GM21526 (cell line): Measurements from ENCODE around the gene MYRIP.

Source experiments
- ATAC-seq: cut with Tn5 transposase; IDR thresholded peaks from one replicate; pipeline ENCODE4 v1.9.1; 2021; ENCODE audit warnings: moderate library complexity; ENCODE audit not compliant: unreplicated experiment, low FRiP score

The MYRIP gene

GRCh38 chr3:40213556-40213955 lies 404.1 kb downstream of the MYRIP start:
- ATAC-seq = no peak

- ATAC-seq = no peak
Measured at GRCh38 chr3:40215015-40215414, 405.6 kb downstream of the MYRIP start.

- no peak for ATAC-seq
Measured at GRCh38 chr3:40216471-40216870, 407.1 kb downstream of the MYRIP start.

- ATAC-seq = no peak
Measured at GRCh38 chr3:40223856-40224255, 414.4 kb downstream of the MYRIP start.

- no peak for ATAC-seq
Measured at GRCh38 chr3:40224796-40225515, 415.5 kb downstream of the MYRIP start.

DNA sequence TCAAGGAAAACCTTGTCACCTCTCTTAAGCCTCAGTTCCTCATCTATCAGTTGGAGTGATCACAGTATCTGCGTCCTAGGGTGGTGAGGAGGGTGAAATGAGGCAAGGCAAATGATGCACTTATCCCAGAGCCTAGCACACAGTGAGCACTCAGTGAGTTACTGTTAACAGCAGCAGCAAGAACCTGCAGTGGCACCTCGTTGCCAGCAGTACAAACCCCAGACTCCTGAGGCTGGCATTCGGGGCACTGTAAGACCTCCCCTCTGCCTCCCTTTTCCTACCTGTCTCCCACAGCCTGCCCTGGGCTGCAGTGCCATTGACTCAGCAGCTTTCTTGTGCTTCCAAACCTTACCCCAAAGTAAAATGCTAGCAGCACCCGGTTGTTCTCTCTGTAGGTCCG lies 417.2 kb downstream of the MYRIP start:
- ATAC-seq = no peak

DNA sequence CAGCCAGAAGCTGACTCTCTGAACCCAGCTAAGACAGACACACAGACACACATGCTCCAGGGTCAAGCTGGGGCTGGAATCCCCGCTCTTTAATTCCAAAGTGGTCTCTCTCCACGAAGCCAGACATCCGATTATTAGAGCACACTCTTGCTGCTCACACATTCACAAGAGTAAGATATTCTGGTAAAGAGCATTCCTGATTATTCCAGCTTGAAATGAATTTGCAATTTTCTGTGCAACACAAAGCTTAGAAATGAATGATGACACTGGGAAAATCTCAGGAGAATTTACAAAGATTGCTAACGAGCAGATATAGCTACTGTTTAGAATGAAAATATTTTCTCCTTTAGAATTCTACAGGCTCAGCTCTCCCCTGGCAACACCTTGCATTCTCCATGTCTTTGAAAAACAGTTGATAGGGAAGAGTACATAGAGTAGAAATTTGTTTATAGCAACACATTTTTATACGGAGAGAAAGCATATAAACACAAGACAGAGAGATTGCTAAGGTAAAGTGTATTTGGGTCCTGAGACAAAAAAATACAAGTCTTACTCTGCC lies 419.5 kb downstream of the MYRIP start:
- ATAC-seq = no peak

DNA sequence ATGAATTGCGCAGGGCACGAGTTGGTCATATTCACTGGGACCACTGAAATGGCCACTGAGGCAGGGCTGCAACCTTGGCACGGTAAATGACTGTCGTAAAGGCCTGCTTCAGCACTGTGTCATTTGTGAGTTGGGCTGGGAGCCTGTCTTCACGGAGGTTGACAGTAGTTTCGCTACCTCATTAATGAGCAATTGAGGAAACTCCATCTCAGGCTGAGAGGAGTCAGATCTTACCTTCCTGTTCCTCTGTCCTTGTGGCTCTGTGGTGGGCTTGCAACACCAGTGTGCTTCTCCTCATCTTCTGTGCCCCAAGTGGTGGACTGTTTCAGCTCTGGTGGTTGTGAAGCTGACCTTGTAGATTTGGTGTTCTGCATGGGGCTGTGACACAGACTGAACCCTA lies 420.0 kb downstream of the MYRIP start:
- ATAC-seq = no peak

DNA sequence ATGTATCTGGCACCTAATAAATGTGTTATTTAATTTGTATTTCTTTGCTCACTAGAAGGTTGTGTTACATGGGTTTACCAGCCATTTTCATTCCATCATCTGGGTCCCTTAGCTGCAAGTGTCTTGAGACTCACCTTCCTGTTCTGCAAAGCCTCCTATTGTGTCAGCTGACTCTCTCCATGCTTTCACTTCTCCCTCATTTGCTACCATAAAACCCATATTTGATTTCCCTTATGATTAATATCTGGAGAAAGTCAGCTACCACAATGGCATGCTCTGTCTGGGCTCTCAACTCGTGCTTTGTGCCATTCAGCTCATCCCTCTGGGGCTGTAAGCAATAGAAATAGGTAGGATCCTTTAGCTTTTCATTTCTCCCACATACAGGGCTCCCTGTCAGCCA lies 420.6 kb downstream of the MYRIP start:
- ATAC-seq = no peak

DNA sequence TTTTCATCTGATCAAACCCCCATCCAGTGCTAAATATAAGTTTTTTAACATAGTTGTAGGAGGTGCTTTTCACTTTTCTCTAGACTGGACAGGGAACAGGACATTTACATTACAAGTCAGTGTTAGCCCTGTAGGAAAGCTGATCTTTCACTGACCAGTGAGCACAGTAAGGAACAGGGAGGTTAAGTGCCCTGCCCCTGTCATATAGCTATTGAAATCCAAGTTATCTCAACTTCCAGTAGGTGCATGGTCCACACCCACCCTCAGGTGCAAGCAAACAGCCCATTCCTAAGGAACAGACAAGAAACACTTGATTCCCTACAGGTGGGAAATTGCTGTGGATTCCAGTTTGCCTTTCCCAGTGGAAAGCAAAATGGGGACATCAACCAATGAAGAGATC lies 421.0 kb downstream of the MYRIP start:
- ATAC-seq = no peak

DNA sequence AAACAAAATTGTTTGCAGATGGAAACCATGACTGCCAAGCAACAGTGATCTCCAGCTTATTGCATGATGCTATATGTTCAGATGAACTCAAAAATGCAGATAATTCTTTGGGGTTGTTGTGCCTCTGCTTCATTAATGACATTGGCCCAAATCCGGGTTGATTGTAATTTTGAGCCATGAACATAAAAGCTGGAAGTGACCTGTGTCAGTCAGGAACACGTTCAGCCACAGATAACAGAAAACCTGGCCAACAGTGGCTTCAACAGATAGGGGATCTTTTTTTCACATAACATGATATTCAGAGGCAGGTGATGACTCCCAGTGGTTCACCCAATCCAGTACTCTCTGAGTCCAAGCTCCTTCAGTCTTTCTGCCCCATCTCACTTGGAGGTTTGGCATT lies 423.2 kb downstream of the MYRIP start:
- ATAC-seq = no peak

GRCh38 chr3:40237159-40237558 lies 427.8 kb downstream of the MYRIP start:
- ATAC-seq = no peak

- no peak for ATAC-seq
Measured at GRCh38 chr3:40237889-40238571, 428.6 kb downstream of the MYRIP start.

GRCh38 chr3:40240921-40241320 lies 431.5 kb downstream of the MYRIP start:
- ATAC-seq = no peak

DNA sequence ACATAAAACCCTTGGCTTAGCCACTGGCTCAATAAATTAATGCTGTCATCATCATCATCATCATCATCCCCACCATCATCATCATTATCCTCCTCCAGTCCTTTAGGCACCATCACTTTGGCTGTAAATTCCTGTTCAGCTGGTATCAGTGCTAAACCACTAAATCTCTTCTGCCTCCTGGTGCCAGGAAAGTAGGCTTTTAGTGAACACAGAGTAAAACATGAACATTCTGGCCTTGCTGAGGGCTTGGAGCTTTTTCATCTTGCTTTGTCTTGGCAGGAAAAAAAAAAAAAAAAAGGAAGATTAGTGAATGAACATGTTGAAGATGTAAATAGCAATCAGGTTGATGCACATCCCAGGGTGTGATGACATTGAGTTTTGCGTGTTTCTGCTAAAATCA lies 432.8 kb downstream of the MYRIP start:
- no peak for ATAC-seq

DNA sequence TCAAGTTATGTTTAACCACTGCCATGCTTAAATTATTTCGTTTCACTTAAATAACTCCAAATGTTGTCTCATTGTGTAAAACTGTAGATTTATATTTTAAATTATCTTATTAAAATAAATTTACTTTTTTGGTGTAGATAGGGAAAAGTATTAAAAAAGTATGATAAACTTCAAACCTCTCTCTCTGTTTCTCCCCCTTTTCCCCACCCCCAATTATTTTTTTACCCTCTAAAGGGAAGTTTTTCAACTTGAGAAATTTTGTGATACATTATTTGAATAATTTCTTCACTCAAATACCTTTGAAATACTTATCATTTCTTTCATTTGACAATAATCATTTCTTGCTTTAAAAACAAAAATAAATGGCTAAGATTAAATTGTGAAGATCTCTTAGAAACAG lies 433.2 kb downstream of the MYRIP start:
- no peak for ATAC-seq

DNA sequence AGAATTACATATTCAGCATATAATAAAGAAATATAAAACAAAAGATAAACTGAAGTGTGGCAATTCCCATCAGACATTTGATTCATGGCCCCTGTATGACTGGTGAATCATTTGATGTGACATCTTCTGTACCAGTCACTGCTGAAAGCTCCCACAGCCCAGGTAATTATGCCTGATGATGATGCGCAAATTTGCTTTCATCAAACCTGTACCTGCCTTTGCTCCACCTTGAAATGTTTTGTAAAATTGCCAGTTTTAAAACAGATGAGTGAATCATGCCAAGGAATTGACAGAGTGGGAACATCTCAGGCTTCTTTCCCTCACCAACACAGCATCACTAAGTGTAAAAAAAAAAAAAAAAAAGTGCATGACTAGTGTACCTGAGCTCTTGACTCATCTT lies 433.6 kb downstream of the MYRIP start:
- ATAC-seq = no peak

DNA sequence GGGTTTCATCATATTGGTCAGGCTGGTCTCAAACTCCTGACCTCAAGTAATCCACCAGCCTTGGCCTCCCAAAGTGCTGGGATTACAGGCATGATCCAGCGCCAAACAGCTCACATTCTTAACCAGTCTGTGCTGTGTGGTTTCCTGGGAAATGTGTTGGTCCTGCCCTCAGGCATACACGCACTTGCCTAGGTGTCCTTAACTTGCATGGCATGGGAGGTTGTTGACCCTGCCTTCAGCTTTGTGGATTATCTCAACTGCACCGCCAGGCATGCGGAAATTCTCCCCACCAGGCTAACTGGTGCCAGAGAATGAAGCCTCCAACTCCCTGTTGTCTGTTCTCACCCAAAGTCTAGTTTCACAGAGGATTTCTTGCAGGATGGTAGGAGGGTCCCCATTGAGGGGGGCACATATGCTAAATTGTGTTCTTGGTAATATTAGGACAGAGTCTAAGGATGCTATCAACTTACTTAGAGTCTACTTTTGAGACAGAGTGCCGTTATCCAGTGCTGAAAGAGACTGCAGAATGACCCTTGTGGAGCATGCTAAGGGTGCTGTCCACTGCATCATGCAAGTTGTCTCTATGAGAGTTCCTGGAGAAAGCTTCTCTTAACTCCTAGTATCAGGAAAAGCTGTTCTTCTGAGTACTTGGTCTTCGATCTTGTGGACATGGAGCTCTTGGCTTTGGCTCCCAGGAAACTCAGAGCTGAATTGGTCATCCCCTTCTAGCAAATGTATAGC lies 438.5 kb downstream of the MYRIP start:
- ATAC-seq = no peak

DNA sequence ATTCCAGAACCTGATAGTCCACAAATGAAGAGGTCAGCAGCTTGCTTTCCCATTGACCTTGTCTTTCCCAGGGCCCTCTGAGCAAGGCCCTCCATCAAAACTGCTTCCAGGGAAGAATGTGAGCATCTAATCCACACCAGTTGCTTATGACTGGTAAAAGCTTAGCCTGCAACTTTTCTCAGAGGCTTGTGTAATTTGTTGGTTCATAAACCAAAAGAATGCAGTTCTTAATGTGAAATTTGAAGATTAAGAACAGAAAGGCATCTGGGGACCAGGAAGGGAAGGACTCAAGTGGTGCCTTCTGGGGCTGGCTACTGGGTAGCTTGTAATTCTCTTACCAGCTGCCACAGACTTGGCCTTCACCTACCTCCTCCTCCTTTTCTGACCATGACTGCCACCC lies 439.2 kb downstream of the MYRIP start:
- no peak for ATAC-seq

DNA sequence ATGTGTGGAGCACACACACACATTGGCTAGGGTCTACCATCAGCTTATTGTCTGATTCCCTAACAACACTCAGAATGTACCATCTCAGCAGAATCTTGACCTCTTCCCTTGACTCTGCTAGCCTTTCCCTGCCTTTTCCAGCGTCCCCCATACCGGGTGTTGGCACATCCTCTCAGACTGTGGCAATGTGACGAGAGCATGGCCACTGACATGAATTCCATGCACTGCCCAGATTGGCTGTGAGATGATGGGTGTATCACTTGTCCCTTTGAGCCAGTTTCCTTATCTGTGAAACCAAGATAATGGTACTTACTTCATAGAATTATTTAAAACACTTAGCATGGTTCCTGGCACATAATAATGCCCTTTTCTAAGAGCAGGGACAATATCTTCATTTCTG lies 439.8 kb downstream of the MYRIP start:
- ATAC-seq = no peak

DNA sequence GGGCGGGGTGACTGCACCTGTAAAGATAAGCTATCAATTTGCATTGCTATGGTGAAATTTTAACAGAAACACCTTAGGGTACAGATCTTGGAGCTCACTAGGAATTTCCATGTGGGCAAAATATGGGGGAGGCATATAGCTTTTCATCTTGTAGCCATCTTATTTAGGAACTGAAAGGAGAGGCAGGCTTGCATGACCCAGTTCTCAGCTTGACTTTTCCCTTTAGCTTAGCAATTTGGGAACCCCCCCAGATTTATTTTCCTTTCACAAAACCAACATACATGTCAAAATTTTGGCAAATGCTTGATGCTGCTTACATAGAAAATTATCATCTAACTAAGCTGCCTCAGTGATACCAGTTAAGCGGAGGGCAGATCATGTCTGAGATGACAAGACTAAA lies 445.1 kb downstream of the MYRIP start:
- ATAC-seq = no peak
